SK-N-DZ (cell line): ENCODE results near the gene TRIP6. TPM values are rescaled to one million over a fixed set of nuclear protein-coding genes. Genes with fewer than 3 reads are reported as not detected.
A peak's percentile ranks its signal among the peaks of the same experiment; 100 is the strongest.

ENCODE experiments used
- DNase-seq: peaks from one replicate; pipeline ENCODE4 v3.0.0-alpha.2; 2015; ENCODE audit warnings: low spot score
- polyA plus RNA-seq, 2 experiments: library from polyadenylated mRNA; depleted of rRNA; stranded (reverse); fragments of >200 nt; gene quantifications; 2 replicates each; pipeline ENCODE4 v1.2.3, GENCODE V29; 2014

The TRIP6 gene
- polyA plus RNA-seq (2014; cell fraction: cytosol; rRNA removed) = 0.49 and 2.7 TPM in 2 replicates
- 2.1 and 11.7 TPM in 2 replicates for polyA plus RNA-seq (2014; cell fraction: nucleus; rRNA removed)

- DNase-seq = no peak
These were observed at the start of gene TRIP6 for GRCh38 chr7:100867040-100867775. Gene TRIP6, plus strand, starts transcription at chr7:100867387. Its CDS starts 111 bp downstream, at chr7:100867498.

- no peak for DNase-seq
These were observed 48.8 kb upstream of the TRIP6 start for GRCh38 chr7:100818366-100818765.

- no peak for DNase-seq
These were observed 48.4 kb upstream of the TRIP6 start for GRCh38 chr7:100818825-100819224.

GRCh38 chr7:100819586-100819985 is 47.6 kb upstream of the TRIP6 start:
- no peak for DNase-seq

GRCh38 chr7:100822236-100823139 is 44.7 kb upstream of the TRIP6 start:
- DNase-seq = no peak

- DNase-seq = no peak
These were observed 44.1 kb upstream of the TRIP6 start for GRCh38 chr7:100823140-100823525.

- no peak for DNase-seq
These were observed 43.7 kb upstream of the TRIP6 start for GRCh38 chr7:100823534-100823933.

- no peak for DNase-seq
These were observed 42.5 kb upstream of the TRIP6 start for GRCh38 chr7:100824499-100825214.

- DNase-seq = no peak
These were observed 41.9 kb upstream of the TRIP6 start for GRCh38 chr7:100825215-100825671.

GRCh38 chr7:100825751-100826513 is 41.3 kb upstream of the TRIP6 start:
- no peak for DNase-seq

GRCh38 chr7:100826514-100827329 is 40.5 kb upstream of the TRIP6 start:
- no peak for DNase-seq

GRCh38 chr7:100827330-100828226 is 39.6 kb upstream of the TRIP6 start, which contains the start of gene EPHB4:
Gene EPHB4, minus strand, starts transcription at chr7:100827523. Its CDS starts 493 bp downstream, at chr7:100827030.
- peak; percentile 48 for DNase-seq

GRCh38 chr7:100829150-100829716 is 38.0 kb upstream of the TRIP6 start:
- DNase-seq = no peak

- no peak for DNase-seq
These were observed 36.8 kb upstream of the TRIP6 start for GRCh38 chr7:100830396-100830795.

- no peak for DNase-seq
These were observed 34.9 kb upstream of the TRIP6 start for GRCh38 chr7:100832281-100832633.

- DNase-seq = no peak
These were observed 31.0 kb upstream of the TRIP6 start for GRCh38 chr7:100835903-100836811.

GRCh38 chr7:100836812-100837098 is 30.4 kb upstream of the TRIP6 start:
- DNase-seq = no peak
